CD4-positive, CD25-positive, alpha-beta regulatory T cell (primary cell): ENCODE data around the gene ATN1. TPM values are rescaled to one million over a fixed set of nuclear protein-coding genes. Genes with fewer than 3 reads are reported as not detected.
A peak's percentile ranks its signal among the peaks of the same experiment; 100 is the strongest.

Experiments used
- ATAC-seq, 2 donors: fragments of 150-1000 bp; cut with Tn5 transposase; one replicate each; pipeline ENCODE4 v1.10.0; 2021; ENCODE audit warnings: low read depth in 2 of 2, moderate number of reproducible peaks in 2 of 2, moderate library complexity in 1 of 2
- DNase-seq, 3 donors: peaks; one replicate each; pipeline versions ENCODE4 v3.0.0 to v3.0.0-alpha.2; 2012 to 2022; ENCODE audit warnings: mixed read lengths in 1 of 3
- H3K27ac ChIP-seq: one replicate; pipeline ENCODE4 v1.7.0; 2013; ENCODE audit warnings: mild to moderate bottlenecking, low read length; ENCODE audit not compliant: insufficient read depth, poor library complexity, severe bottlenecking
- H3K27me3 ChIP-seq: one replicate; pipeline ENCODE4 v1.7.0; 2013; ENCODE audit warnings: low read length; ENCODE audit not compliant: control insufficient read depth, insufficient read depth
- H3K36me3 ChIP-seq: one replicate; pipeline ENCODE4 v1.7.0; 2013; ENCODE audit warnings: mild to moderate bottlenecking, low read length, moderate library complexity; ENCODE audit not compliant: control insufficient read depth, insufficient read depth
- H3K4me1 ChIP-seq: 2 replicates; pipeline ENCODE4 v1.7.0; 2013; ENCODE audit warnings: mild to moderate bottlenecking, low read length; ENCODE audit not compliant: insufficient read depth, control insufficient read depth, poor library complexity, severe bottlenecking
- H3K4me3 ChIP-seq: one replicate; pipeline ENCODE4 v1.7.0; 2013; ENCODE audit warnings: low read depth, mild to moderate bottlenecking, low read length, moderate library complexity
- H3K9me3 ChIP-seq, 2 experiments: 1 replicate in 1 of 2; 2 replicates in 1 of 2; pipeline ENCODE4 v1.7.0; 2013; ENCODE audit warnings: low read length in 2 of 2, mild to moderate bottlenecking in 1 of 2, moderate library complexity in 1 of 2; ENCODE audit not compliant: control insufficient read depth in 2 of 2
- H3K27ac Mint-ChIP-seq, 3 donors: one replicate each; pipeline ENCODE4 v1.8.0; 2020 to 2022; ENCODE audit warnings: mild to moderate bottlenecking in 3 of 3, mixed read lengths in 3 of 3, moderate library complexity in 2 of 3
- H3K27me3 Mint-ChIP-seq: one replicate; pipeline ENCODE4 v1.8.0; 2022; ENCODE audit warnings: mild to moderate bottlenecking, mixed read lengths
- H3K36me3 Mint-ChIP-seq: one replicate; pipeline ENCODE4 v1.8.0; 2020; ENCODE audit warnings: mixed read lengths
- H3K4me1 Mint-ChIP-seq, 4 donors: one replicate each; pipeline ENCODE4 v1.8.0; 2020 to 2022; ENCODE audit warnings: mixed read lengths in 4 of 4, mild to moderate bottlenecking in 1 of 4
- H3K4me3 Mint-ChIP-seq, 4 donors: one replicate each; pipeline ENCODE4 v1.8.0; 2020 to 2022; ENCODE audit warnings: mild to moderate bottlenecking in 4 of 4, mixed read lengths in 4 of 4, moderate library complexity in 3 of 4
- H3K9me3 Mint-ChIP-seq, 7 donors: one replicate each; pipeline ENCODE4 v1.8.0; 2020 to 2022; ENCODE audit warnings: mixed read lengths in 7 of 7, mild to moderate bottlenecking in 3 of 7, moderate library complexity in 2 of 7
- polyA plus RNA-seq, 4 donors: library from polyadenylated mRNA; unstranded; fragments of 300-500 nt; fragmentation: Illumina TruSeq; gene quantifications; one replicate each; pipeline ENCODE4 v1.2.3, GENCODE V29; 2021
- total RNA-seq: library from RNA; stranded (reverse); gene quantifications from one replicate; pipeline ENCODE4 v1.2.3, GENCODE V29; 2022

Gene ATN1
- total and polyA plus RNA-seq, 5 donors from 2014 or later = 0.17 to 27.5 (median 0.60) TPM

GRCh38 chr12:6975297-6976032 is 47.7 kb downstream of the ATN1 start:
- Mint-ChIP-seq H3K4me3 (peak overlapping the region in 1 of 4 donors; percentile 66), H3K36me3 (peaks cover 19% of the 10 kb centered on the region), H3K27me3 (no peaks in the 10 kb centered on the region), H3K27ac (no peak overlapping the region), H3K4me1 (peaks cover 12 to 27% (median 24%) of the 10 kb centered on the region in 4 donors), H3K9me3 (no peaks in the 10 kb centered on the region)
- H3K4me3 ChIP-seq = no peak overlapping the region
- H3K4me1 ChIP-seq = peaks cover 7% of the 10 kb centered on the region
- no peak for ATAC-seq
- H3K27me3 ChIP-seq = no peaks in the 10 kb centered on the region
- DNase-seq = no peak
- H3K36me3 ChIP-seq = peaks cover 59% of the 10 kb centered on the region
- no peaks in the 10 kb centered on the region for H3K9me3 ChIP-seq
- H3K27ac ChIP-seq = no peak overlapping the region

DNA sequence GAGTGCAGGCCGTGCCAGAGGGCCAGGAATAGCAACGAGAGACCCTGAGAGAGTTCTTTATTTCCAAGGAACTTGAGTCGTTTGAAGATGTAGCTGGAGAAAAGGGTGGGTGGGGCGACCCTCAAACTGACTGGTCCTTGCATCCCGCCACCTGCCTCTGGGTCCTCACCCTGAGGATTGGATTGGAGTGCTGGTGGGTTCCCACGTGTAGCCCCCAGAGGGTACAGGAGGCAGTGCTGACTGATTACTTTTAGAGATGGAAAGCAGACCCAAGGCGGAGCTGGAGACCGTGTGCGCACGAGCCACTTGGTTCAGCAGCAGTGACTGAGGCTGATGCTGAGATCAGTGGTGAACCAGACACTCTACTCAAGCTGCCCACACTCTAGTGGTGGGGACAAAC is 49.9 kb downstream of the ATN1 start:
- Mint-ChIP-seq H3K4me1 (peaks cover 0 to 9% (median 7%) of the 10 kb centered on the region in 4 donors), H3K9me3 (no peaks in the 10 kb centered on the region), H3K27me3 (no peaks in the 10 kb centered on the region), H3K4me3 (no peak overlapping the region), H3K36me3 (peaks cover 26% of the 10 kb centered on the region), H3K27ac (no peak overlapping the region)
- Histone ChIP-seq H3K27me3 (no peaks in the 10 kb centered on the region), H3K4me3 (no peak overlapping the region), H3K4me1 (no peaks in the 10 kb centered on the region), H3K36me3 (peaks cover 77% of the 10 kb centered on the region), H3K9me3 (no peaks in the 10 kb centered on the region), H3K27ac (no peak overlapping the region)
- no peak for DNase-seq
- ATAC-seq = no peak

GRCh38 chr12:6978188-6978587 is 50.4 kb downstream of the ATN1 start:
- Mint-ChIP-seq H3K4me1 (peaks cover 0 to 9% (median 4%) of the 10 kb centered on the region in 4 donors), H3K4me3 (no peak overlapping the region), H3K27ac (peak overlapping the region in 1 of 3 donors; percentile 78), H3K9me3 (no peaks in the 10 kb centered on the region), H3K36me3 (peaks cover 29% of the 10 kb centered on the region), H3K27me3 (no peaks in the 10 kb centered on the region)
- Histone ChIP-seq H3K27me3 (no peaks in the 10 kb centered on the region), H3K4me3 (no peak overlapping the region), H3K27ac (no peak overlapping the region), H3K4me1 (no peaks in the 10 kb centered on the region), H3K9me3 (no peaks in the 10 kb centered on the region), H3K36me3 (peaks cover 81% of the 10 kb centered on the region)
- no peak for ATAC-seq
- no peak for DNase-seq

DNA sequence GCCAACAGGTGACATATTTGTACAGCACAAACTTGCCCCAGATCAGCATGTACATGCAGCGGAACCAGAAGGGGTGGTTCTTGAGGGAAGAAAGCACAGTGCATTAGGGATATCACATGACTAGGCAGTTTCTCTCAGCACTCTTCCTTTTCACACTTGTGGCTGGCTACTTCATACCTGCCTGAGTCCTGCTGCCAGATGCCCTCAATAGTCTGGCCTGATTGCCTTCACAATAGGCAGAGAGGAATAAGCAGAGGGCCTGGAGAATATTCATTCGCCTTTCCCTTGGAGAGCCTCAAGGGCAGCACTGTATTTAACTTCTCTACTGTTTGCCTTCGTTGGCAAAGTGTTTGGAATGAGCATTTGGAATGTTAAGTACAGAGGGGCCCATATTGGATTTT is 50.9 kb downstream of the ATN1 start:
- Histone ChIP-seq H3K4me1 (no peaks in the 10 kb centered on the region), H3K36me3 (peaks cover 83% of the 10 kb centered on the region), H3K9me3 (no peaks in the 10 kb centered on the region), H3K27me3 (no peaks in the 10 kb centered on the region), H3K4me3 (no peak overlapping the region), H3K27ac (no peak overlapping the region)
- DNase-seq (no peak), ATAC-seq (no peak)
- H3K4me3 Mint-ChIP-seq = no peak overlapping the region
- H3K36me3 Mint-ChIP-seq = peaks cover 32% of the 10 kb centered on the region
- no peaks in the 10 kb centered on the region for H3K27me3 Mint-ChIP-seq
- H3K9me3 Mint-ChIP-seq = no peaks in the 10 kb centered on the region
- peak overlapping the region in 1 of 3 donors; percentile 78 for H3K27ac Mint-ChIP-seq
- peaks cover 0 to 9% (median 4%) of the 10 kb centered on the region in 4 donors for H3K4me1 Mint-ChIP-seq

DNA sequence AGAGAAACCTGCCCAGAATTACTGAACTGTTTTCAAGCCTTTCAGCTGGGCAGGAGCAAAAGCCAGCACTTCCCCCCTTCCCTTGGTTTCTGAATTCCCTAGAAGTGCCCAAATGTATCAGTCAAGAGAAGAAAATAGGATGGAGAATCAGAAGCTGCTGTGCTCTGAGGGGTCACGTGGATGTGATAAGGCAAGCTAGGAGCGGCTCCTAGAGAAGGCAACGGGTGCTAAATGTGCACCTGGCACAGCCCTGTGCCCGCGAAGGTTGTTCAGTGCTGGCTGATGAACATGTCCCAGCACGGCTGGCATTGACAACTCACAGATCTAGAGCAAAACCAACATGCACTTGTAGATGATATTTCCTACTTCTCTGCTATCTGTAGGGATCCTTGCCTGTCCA is 51.3 kb downstream of the ATN1 start:
- peaks cover 81% of the 10 kb centered on the region for H3K36me3 ChIP-seq
- no peaks in the 10 kb centered on the region for H3K9me3 ChIP-seq
- Mint-ChIP-seq H3K4me1 (peaks cover 0 to 5% (median under 1%) of the 10 kb centered on the region in 4 donors), H3K4me3 (no peak overlapping the region), H3K27ac (peak overlapping the region in 1 of 3 donors; percentile 9), H3K36me3 (peaks cover 32% of the 10 kb centered on the region), H3K27me3 (no peaks in the 10 kb centered on the region), H3K9me3 (no peaks in the 10 kb centered on the region)
- no peaks in the 10 kb centered on the region for H3K4me1 ChIP-seq
- ATAC-seq (no peak), DNase-seq (no peak)
- H3K27ac ChIP-seq = no peak overlapping the region
- H3K4me3 ChIP-seq = no peak overlapping the region
- no peaks in the 10 kb centered on the region for H3K27me3 ChIP-seq

- H3K36me3 Mint-ChIP-seq = peaks cover 32% of the 10 kb centered on the region
- Histone ChIP-seq H3K4me3 (no peak overlapping the region), H3K4me1 (no peaks in the 10 kb centered on the region), H3K27ac (no peak overlapping the region), H3K9me3 (no peaks in the 10 kb centered on the region), H3K36me3 (peaks cover 77% of the 10 kb centered on the region), H3K27me3 (no peaks in the 10 kb centered on the region)
- H3K4me3 Mint-ChIP-seq = no peak overlapping the region
- DNase-seq (no peak), ATAC-seq (no peak)
- H3K9me3 Mint-ChIP-seq = no peaks in the 10 kb centered on the region
- H3K27me3 Mint-ChIP-seq = no peaks in the 10 kb centered on the region
- H3K27ac Mint-ChIP-seq = peak overlapping the region in 1 of 3 donors; percentile 20
- peaks cover 0 to 3% (median 0%) of the 10 kb centered on the region in 4 donors for H3K4me1 Mint-ChIP-seq
These were observed 51.7 kb downstream of the ATN1 start for GRCh38 chr12:6979453-6979852.

GRCh38 chr12:6980075-6980474 is 52.3 kb downstream of the ATN1 start:
- H3K27me3 Mint-ChIP-seq = no peaks in the 10 kb centered on the region

DNA sequence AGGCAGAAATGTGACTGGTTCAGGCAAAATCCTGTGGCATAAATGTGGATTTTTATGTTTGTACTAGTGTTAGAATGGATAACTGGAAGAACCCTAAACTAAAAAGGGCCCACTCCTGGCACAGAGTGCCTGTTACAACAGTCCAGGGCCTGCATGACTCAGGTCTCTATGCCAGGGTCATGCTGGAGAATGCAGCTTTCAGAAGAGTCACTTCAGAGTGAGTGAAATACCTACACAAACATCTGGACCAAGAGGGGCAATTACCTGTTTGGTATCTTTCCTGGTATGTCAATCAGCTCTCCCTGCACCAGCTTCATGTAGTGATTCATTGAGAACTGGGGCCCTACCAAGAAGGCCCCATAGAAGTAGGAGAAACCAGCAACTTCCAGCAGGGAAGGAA is 53.0 kb downstream of the ATN1 start:
- ATAC-seq = no peak
- peaks cover 31% of the 10 kb centered on the region for H3K36me3 Mint-ChIP-seq
- peaks cover 64% of the 10 kb centered on the region for H3K36me3 ChIP-seq

More at GRCh38 chr12:6980075-6980474, 52.3 kb downstream of the ATN1 start:
- H3K36me3 Mint-ChIP-seq = peaks cover 32% of the 10 kb centered on the region
- Histone ChIP-seq H3K27me3 (no peaks in the 10 kb centered on the region), H3K4me3 (no peak overlapping the region), H3K9me3 (no peaks in the 10 kb centered on the region), H3K36me3 (peaks cover 71% of the 10 kb centered on the region), H3K4me1 (no peaks in the 10 kb centered on the region), H3K27ac (no peak overlapping the region)
- peak overlapping the region in 1 of 3 donors; percentile 23 for H3K27ac Mint-ChIP-seq
- H3K4me3 Mint-ChIP-seq = no peak overlapping the region
- no peaks in the 10 kb centered on the region for H3K9me3 Mint-ChIP-seq
- no peak for ATAC-seq
- DNase-seq = no peak
- H3K4me1 Mint-ChIP-seq = peaks cover 0 to 3% (median 0%) of the 10 kb centered on the region in 4 donors

More for the DNA sequence above, 53.0 kb downstream of the ATN1 start:
- H3K9me3 ChIP-seq = no peaks in the 10 kb centered on the region
- no peaks in the 10 kb centered on the region for H3K27me3 ChIP-seq
- H3K4me3 Mint-ChIP-seq = no peak overlapping the region
- H3K4me1 ChIP-seq = no peaks in the 10 kb centered on the region
- H3K4me1 Mint-ChIP-seq = peaks cover 0 to 3% (median 0%) of the 10 kb centered on the region in 4 donors
- no peaks in the 10 kb centered on the region for H3K9me3 Mint-ChIP-seq
- peak overlapping the region in 1 of 3 donors; percentile 23 for H3K27ac Mint-ChIP-seq
- DNase-seq = no peak
- no peaks in the 10 kb centered on the region for H3K27me3 Mint-ChIP-seq
- no peak overlapping the region for H3K27ac ChIP-seq
- H3K4me3 ChIP-seq = no peak overlapping the region
